ENCODE data around the gene MVB12B.

MVB12B gene

DNA sequence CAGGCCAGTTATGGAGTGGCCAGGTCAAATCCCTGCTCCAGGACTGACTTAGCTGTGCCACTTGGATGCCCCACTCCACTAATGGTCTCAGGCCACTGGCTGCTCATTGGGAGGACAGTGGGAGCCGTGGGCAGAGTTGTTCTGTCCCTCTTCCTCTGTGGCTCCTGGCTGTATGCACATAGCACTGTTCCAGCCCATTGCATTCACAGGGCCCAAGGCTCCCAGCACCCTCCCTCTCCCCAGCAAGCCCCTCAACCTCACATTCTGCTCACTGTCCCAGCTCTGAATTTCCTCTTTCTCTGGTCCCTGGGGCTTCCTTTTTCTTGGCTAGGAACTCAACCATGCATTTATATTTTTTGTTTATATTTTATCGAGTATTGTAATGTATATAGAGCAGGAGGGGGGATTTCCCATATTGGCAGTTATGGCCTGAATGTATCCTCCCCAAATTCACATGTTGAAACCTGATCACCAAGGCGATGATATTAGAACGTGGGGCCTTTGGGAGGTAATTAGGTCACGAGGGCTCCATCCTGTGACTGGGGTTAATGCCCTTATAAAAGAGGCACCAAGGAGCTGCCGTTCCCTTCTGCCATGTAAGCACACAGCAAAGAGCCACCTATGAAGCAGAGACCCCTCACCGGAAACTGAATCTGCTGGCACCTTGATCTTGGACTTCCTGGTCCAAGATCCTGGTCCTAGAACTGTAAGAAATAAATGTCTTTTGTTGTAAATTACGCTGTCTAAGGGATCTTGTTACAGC is 17.0 kb upstream of the MVB12B start:
- in situ Hi-C loops (cut with MboI; ENCODE audit: low pct_unique_long_range_greater_than_20kb, low sequenced_read_pairs, unreplicated experiment): no loop called here
- DNase-seq (ENCODE audit: low spot score): no peak

DNA sequence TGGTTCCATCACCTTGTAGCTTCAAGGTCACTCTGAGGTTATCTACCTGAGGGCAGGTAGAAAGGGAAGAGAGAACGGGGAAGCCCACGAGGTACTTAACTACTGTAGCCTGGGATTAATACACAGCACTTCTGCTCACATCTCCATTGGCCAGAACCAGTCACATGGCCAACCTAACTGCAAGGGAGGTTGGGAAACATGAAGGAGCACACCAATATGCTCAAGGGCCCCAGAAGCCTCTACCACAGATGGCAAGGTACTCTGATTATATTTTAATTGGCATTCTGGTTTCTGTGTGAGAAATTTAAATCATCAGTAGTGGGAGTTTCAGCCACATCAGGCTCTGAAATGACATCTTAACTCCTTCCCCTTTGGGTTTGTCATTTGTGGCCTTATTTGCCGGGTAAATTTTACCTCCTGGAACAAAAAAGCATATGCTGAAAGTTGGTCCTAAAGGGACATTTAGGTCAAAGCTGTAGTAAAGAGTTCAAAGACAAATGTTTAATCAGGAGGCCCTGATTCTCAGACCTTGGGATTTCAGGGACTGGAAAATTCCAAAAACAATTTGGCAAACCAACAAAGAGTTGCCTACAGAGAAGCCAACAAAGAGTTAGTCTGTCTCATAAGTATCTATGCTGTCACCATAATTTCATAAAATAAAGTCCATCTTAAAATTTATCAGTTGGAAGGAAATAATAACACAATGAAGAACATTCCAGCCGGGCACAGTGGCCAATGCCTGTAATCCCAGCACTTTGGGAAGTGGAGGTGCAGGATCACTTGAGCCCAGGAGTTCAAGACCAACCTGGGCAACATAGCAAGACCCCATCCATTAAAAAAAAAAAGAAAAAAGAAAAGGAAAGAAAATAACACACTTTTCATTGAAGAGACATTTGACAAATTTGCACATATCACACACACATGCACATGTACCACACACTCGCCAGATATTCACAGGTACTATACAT is 13.8 kb upstream of the MVB12B start:
- no peak for DNase-seq (ENCODE audit: low spot score)
- TF ChIP-seq, protein P1, sequence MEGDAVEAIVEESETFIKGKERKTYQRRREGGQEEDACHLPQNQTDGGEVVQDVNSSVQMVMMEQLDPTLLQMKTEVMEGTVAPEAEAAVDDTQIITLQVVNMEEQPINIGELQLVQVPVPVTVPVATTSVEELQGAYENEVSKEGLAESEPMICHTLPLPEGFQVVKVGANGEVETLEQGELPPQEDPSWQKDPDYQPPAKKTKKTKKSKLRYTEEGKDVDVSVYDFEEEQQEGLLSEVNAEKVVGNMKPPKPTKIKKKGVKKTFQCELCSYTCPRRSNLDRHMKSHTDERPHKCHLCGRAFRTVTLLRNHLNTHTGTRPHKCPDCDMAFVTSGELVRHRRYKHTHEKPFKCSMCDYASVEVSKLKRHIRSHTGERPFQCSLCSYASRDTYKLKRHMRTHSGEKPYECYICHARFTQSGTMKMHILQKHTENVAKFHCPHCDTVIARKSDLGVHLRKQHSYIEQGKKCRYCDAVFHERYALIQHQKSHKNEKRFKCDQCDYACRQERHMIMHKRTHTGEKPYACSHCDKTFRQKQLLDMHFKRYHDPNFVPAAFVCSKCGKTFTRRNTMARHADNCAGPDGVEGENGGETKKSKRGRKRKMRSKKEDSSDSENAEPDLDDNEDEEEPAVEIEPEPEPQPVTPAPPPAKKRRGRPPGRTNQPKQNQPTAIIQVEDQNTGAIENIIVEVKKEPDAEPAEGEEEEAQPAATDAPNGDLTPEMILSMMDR (IDR thresholded peaks at IDR 0.05; ENCODE audit: extremely low read depth, insufficient read depth, missing control alignments): no peak
- in situ Hi-C loops (cut with MboI; ENCODE audit: low pct_unique_long_range_greater_than_20kb, low sequenced_read_pairs, unreplicated experiment): no loop called here

More for the DNA sequence above, 17.0 kb upstream of the MVB12B start:
- TF ChIP-seq, protein P1 (IDR thresholded peaks at IDR 0.05; ENCODE audit: extremely low read depth, insufficient read depth, missing control alignments): no peak

DNA sequence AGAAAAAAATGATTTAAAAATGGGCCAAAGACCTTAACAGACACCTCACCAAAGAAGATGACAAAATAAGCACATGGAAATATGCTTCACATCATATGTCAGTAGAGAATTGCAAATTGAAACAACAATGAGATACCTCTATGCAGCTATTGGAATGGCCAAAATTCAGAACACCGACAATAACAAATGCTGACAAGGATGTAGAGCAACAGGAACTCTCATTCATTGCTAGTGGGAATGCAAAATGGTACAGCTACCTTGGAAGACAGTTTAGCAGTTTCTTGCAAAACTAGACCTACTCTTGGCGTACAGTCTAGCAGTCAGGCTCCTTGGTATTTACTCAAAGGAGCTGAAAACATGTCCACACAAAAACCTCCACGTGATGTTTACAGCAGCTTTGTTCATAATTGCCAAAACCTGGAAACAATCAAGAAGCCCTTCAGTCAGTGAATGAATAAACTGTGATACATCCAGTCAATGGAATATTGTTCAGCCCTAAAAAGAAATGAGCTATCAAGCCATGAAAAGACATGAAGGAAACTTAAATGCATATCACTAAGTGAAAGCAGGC is 10.5 kb upstream of the MVB12B start:
- in situ Hi-C loops (cut with MboI; ENCODE audit: low pct_unique_long_range_greater_than_20kb, low sequenced_read_pairs, unreplicated experiment): no loop called here
- TF ChIP-seq, protein P1 (IDR thresholded peaks at IDR 0.05; ENCODE audit: extremely low read depth, insufficient read depth, missing control alignments): no peak

GRCh38 chr9:126317513-126317912 is 9.1 kb upstream of the MVB12B start:
- TF ChIP-seq, protein P1 (IDR thresholded peaks at IDR 0.05; ENCODE audit: extremely low read depth, insufficient read depth, missing control alignments): no peak
- in situ Hi-C loops (cut with MboI; ENCODE audit: low pct_unique_long_range_greater_than_20kb, low sequenced_read_pairs, unreplicated experiment): no loop called here
- no peak for DNase-seq (ENCODE audit: low spot score)

More for the DNA sequence above, 10.5 kb upstream of the MVB12B start:
- no peak for DNase-seq (ENCODE audit: low spot score)

- TF ChIP-seq, protein P1 (IDR thresholded peaks at IDR 0.05; ENCODE audit: extremely low read depth, insufficient read depth, missing control alignments): no peak
- in situ Hi-C loops (cut with MboI; ENCODE audit: low pct_unique_long_range_greater_than_20kb, low sequenced_read_pairs, unreplicated experiment): no loop called here
- DNase-seq (ENCODE audit: low spot score): no peak
Measured at GRCh38 chr9:126318858-126319257, 7.8 kb upstream of the MVB12B start.

GRCh38 chr9:126319671-126320070 is 7.0 kb upstream of the MVB12B start:
- DNase-seq (ENCODE audit: low spot score): no peak
- TF ChIP-seq, protein P1 (IDR thresholded peaks at IDR 0.05; ENCODE audit: extremely low read depth, insufficient read depth, missing control alignments): no peak
- in situ Hi-C loops (cut with MboI; ENCODE audit: low pct_unique_long_range_greater_than_20kb, low sequenced_read_pairs, unreplicated experiment): no loop called here
